Pulmonary artery endothelial cell (primary cell): ENCODE results near the gene FLG2. TPM values are rescaled to one million over a fixed set of nuclear protein-coding genes. Genes with fewer than 3 reads are reported as not detected.
"Not testable (repeated sequence)": the region's sequence is repeated elsewhere in the genome, so short reads cannot be mapped to it uniquely, and the experiment has no call there.

ENCODE experiments used
- DNase-seq: peaks from one replicate; pipeline ENCODE4 v3.0.0-alpha.2; 2011; ENCODE audit warnings: low read depth, low spot score
- total RNA-seq: library from RNA; depleted of rRNA; stranded (reverse); fragments of >200 nt; gene quantifications from 2 replicates; pipeline ENCODE4 v1.2.3, GENCODE V29; 2014

The FLG2 gene
- total RNA-seq, 1 donor from 2014 or later: not detected

- DNase-seq: no peak
Observed at GRCh38 chr1:152313319-152313801, 46.4 kb downstream of the FLG2 start.

GRCh38 chr1:152312169-152312568 lies 47.6 kb downstream of the FLG2 start:
- DNase-seq: not testable (repeated sequence)

GRCh38 chr1:152309955-152310354 lies 49.9 kb downstream of the FLG2 start:
- DNase-seq: no peak

DNA sequence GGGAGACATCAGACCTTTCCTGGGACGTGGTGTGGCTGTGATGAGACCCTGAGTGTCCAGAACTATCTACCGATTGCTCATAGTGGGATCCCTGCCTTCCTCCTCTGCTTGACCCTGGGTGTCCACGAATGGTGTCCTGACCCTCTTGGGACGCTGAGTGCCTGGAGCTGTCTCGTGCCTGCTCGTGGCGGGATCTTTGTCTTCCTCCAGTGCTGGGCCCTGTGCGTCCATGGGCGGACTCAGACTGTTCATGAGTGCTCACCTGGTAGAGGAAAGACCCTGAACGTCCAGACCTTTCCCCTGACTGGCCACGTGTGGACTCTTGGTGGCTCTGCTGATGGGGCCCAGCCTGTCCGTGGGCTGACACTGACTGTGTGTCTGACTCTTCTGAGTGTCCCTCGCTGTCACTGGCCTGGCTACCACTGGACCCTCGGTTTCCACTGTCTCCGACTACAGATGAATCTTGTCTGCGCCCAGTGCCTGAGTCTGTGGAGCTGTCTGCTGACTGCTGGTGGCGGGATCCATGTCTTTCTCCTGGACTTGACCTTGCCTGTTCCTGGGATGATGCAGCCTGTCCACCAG lies 50.4 kb downstream of the FLG2 start:
- not testable (repeated sequence) for DNase-seq

DNA sequence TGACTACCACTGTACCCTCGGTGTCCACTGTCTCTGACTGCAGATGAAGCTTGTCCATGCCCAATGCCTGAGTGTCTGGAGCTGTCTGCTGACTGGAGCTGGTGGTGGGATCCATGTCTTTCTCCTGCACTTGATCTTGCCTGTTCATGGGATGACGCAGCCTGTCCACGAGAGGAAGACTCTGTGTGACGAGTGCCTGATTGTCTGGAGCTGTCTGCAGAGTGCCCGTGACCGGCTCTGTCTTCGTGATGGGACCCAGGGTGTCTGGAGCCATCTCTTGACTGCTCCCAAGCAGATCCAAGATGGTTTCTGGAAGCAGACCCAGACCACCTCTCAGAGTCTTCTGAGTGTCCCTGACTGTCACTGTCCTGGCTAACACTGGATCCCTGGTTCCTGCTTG lies 51.0 kb downstream of the FLG2 start:
- DNase-seq: not testable (repeated sequence)

DNA sequence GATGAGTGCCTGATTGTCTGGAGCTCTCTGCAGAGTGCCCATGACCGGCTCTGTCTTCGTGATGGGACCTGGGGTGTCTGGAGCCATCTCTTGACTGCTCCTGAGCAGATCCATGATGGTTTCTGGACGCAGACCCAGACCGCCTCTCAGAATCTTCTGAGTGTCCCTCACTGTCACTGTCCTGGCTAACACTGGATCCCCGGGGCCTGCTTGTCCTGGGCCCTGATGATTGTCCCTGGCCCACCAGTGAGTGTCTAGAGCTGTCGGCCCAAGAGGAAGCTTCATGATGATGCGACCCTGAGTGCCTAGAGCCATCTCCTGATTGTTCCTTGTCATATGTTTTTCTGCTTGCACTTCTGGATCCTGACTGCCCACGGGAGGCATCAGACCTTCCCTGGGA lies 51.8 kb downstream of the FLG2 start:
- not testable (repeated sequence) for DNase-seq

DNA sequence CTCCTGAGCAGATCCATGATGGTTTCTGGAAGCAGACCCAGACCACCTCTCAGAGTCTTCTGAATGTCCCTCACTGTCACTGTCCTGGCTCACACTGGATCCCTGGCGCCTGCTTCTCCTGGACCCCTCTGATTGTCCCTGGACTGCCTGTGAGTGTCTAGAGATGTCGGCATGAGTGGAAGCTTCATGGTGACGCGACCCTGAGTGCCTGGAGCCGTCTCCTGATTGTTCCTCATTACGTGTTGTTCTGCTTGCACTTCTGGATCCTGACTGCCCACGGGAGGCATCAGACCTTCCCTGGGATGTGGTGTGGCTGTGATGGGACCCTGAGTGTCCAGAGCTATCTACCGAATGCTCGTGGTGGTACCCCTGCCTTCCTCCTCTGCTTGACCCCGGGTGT lies 53.7 kb downstream of the FLG2 start:
- DNase-seq: not testable (repeated sequence)

- DNase-seq: not testable (repeated sequence)
Observed at GRCh38 chr1:152304773-152305172, 55.0 kb downstream of the FLG2 start.

DNA sequence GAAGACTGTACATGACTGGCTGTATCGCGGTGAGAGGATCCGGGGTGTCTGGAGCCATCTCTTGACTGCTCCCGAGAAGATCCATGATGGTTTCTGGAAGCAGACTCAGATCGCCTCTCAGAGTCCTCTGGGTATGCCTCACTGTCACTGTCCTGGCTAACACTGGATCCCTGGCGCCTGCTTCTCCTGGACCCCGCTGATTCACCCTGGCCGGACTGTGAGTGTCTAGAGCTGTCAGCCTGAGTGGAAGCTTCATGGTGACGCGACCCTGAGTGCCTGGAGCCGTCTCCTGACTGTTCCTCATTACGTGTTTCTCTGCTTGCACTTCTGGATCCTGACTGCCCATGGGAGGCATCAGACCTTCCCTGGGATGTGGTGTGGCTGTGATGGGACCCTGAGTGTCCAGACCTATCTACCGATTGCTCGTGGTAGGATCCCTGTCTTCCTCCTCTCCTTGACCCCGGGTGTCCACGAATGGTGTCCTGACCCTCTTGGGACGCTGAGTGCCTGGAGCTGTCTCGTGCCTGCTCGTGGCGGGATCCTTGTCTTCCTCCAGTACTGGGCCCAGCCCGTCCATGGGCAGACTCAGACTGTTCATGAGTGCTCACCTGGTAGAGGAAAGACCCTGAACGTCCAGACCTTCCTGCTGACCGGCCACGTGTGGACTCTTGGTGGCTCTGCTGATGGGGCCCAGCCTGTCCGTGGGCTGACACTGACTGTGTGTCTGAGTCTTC lies 56.5 kb downstream of the FLG2 start:
- not testable (repeated sequence) for DNase-seq

Other genes starting within 250 kb of the FLG2 start
- gene TCHH, start 244.6 kb downstream of the FLG2 start, total RNA-seq: under 0.01 TPM in 1 of 2 replicates, not detected in the other
- not detected in 2 replicates for gene RPTN, start 200.8 kb downstream of the FLG2 start, total RNA-seq
- not detected in 2 replicates for gene HRNR, start 135.8 kb downstream of the FLG2 start, total RNA-seq
- not detected in 2 replicates for gene FLG, start 34.8 kb downstream of the FLG2 start, total RNA-seq
- not detected in 2 replicates for gene CRNN, start 54.3 kb upstream of the FLG2 start, total RNA-seq
- gene LCE5A, start 150.8 kb upstream of the FLG2 start, total RNA-seq: not detected in 2 replicates
- gene CRCT1, start 154.5 kb upstream of the FLG2 start, total RNA-seq: not detected in 2 replicates
- not detected in 2 replicates for gene LCE3E, start 206.8 kb upstream of the FLG2 start, total RNA-seq
- not detected in 2 replicates for gene LCE3D, start 220.5 kb upstream of the FLG2 start, total RNA-seq
- gene LCE3C, start 240.2 kb upstream of the FLG2 start, total RNA-seq: not detected in 2 replicates